ENCODE results near the gene AMN.

The AMN gene

DNA sequence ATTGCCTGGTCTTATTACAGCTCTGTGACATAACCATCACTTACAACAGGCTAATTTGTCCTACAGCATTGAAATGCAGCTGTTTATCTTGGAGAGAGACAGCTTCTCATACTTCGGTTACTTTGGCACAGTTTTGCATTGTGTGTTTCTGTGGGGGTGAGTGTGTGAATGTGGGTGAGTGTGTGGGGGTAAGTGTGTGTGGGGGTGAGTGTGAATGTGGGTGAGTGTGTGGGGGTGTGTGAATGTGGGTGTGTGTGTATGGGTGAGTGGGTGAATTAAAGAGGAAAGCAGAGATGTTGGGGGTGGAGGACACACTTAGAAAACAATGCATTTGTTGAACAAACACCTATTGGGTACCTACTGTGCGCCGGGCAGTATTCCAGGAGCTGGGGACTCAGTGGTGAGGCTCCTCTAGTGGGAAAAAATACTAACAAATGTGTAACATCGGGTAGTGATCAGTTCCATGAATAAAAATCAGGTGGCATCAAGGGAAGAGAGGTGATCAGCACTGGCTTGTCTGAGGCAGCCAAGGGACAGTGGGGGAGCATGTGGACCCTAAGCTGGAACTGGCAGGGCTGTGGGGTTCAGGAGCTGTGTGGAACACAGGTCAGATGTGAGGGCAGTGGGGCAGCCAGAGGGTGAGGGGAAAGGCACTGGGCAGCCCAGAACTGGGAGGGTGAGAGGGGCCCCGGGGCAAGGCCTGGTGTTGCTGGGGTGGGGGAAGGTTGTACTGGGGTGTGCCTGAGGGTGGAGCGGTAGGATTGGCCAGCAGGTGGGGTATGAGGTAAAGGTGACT lies 44.1 kb upstream of the AMN start:
- Histone ChIP-seq H3K79me2 (ENCODE audit: insufficient read depth, low read depth) (no peaks in the 10 kb centered on the region), H4K20me1 (ENCODE audit: insufficient read depth) (no peaks in the 10 kb centered on the region), H3K4me2 (no peak overlapping the region), H3K4me3 (IDR thresholded peaks at IDR 0.05; ENCODE audit: insufficient read depth, low read depth, low read length) (no peak overlapping the region), H3K4me1 (ENCODE audit: low read depth, poor library complexity, severe bottlenecking) (no peaks in the 10 kb centered on the region), H3K27me3 (ENCODE audit: insufficient read depth, low read depth) (no peaks in the 10 kb centered on the region), H2AFZ (ENCODE audit: low read depth) (no peak overlapping the region), H3K27ac (no peak overlapping the region), H3K9ac (no peak overlapping the region), H3K36me3 (ENCODE audit: insufficient read depth) (no peaks in the 10 kb centered on the region)
- TF ChIP-seq, protein P1, sequence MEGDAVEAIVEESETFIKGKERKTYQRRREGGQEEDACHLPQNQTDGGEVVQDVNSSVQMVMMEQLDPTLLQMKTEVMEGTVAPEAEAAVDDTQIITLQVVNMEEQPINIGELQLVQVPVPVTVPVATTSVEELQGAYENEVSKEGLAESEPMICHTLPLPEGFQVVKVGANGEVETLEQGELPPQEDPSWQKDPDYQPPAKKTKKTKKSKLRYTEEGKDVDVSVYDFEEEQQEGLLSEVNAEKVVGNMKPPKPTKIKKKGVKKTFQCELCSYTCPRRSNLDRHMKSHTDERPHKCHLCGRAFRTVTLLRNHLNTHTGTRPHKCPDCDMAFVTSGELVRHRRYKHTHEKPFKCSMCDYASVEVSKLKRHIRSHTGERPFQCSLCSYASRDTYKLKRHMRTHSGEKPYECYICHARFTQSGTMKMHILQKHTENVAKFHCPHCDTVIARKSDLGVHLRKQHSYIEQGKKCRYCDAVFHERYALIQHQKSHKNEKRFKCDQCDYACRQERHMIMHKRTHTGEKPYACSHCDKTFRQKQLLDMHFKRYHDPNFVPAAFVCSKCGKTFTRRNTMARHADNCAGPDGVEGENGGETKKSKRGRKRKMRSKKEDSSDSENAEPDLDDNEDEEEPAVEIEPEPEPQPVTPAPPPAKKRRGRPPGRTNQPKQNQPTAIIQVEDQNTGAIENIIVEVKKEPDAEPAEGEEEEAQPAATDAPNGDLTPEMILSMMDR (conservative IDR thresholded peaks at IDR 0.05; ENCODE audit: low read depth, low read length) = no peak

GRCh38 chr14:102878970-102879460 lies 43.4 kb upstream of the AMN start:
- no peaks in the 10 kb centered on the region for H3K36me3 ChIP-seq (ENCODE audit: insufficient read depth)
- no peak overlapping the region for H3K4me2 ChIP-seq
- H3K4me3 ChIP-seq (IDR thresholded peaks at IDR 0.05; ENCODE audit: insufficient read depth, low read depth, low read length) = no peak overlapping the region
- H3K27ac ChIP-seq = no peak overlapping the region
- H3K27me3 ChIP-seq (ENCODE audit: insufficient read depth, low read depth) = no peaks in the 10 kb centered on the region
- H4K20me1 ChIP-seq (ENCODE audit: insufficient read depth) = no peaks in the 10 kb centered on the region
- H3K9ac ChIP-seq = no peak overlapping the region
- TF ChIP-seq, protein P1 (conservative IDR thresholded peaks at IDR 0.05; ENCODE audit: low read depth, low read length) = no peak
- H2AFZ ChIP-seq (ENCODE audit: low read depth) = no peak overlapping the region
- H3K4me1 ChIP-seq (ENCODE audit: low read depth, poor library complexity, severe bottlenecking) = no peaks in the 10 kb centered on the region
- H3K79me2 ChIP-seq (ENCODE audit: insufficient read depth, low read depth) = no peaks in the 10 kb centered on the region

DNA sequence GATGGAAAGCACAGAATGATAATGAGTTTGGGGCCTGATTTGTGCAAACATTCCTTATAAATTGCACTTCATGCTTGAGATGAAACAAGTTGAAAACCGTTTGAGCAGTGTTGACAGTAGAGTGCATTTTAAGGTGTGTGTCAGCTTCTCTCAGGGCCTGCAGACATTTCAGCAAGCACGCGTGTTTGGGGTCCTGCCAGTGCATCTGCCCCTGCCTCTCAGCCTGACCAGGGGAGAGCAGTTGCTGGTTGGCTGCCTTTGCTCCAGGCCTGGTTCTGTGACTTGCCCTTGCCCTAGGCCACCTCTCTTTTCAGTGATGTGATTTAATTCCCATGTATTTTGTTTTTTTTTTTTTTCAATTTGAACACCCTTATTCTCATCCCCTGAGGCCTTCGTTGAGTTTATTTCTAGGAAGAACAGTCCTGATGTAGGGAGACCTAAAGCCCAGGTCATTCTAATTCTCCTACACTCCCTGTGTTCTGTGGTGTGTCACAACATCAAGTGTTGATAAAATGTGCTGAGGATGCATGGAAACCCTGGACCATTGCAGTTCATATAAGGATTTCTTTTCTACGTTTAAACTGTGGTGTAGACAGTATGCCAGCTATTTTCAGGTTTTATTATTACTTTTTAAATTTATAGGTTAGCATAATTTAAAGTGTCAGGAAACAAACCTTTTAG lies 40.1 kb upstream of the AMN start:
- Histone ChIP-seq H3K4me1 (ENCODE audit: low read depth, poor library complexity, severe bottlenecking) (no peaks in the 10 kb centered on the region), H2AFZ (ENCODE audit: low read depth) (no peak overlapping the region), H3K9ac (no peak overlapping the region), H3K79me2 (ENCODE audit: insufficient read depth, low read depth) (no peaks in the 10 kb centered on the region), H3K27ac (no peak overlapping the region), H4K20me1 (ENCODE audit: insufficient read depth) (no peaks in the 10 kb centered on the region), H3K4me2 (no peak overlapping the region), H3K36me3 (ENCODE audit: insufficient read depth) (no peaks in the 10 kb centered on the region), H3K27me3 (ENCODE audit: insufficient read depth, low read depth) (no peaks in the 10 kb centered on the region), H3K4me3 (IDR thresholded peaks at IDR 0.05; ENCODE audit: insufficient read depth, low read depth, low read length) (no peak overlapping the region)
- TF ChIP-seq, protein P1 (conservative IDR thresholded peaks at IDR 0.05; ENCODE audit: low read depth, low read length) = no peak

DNA sequence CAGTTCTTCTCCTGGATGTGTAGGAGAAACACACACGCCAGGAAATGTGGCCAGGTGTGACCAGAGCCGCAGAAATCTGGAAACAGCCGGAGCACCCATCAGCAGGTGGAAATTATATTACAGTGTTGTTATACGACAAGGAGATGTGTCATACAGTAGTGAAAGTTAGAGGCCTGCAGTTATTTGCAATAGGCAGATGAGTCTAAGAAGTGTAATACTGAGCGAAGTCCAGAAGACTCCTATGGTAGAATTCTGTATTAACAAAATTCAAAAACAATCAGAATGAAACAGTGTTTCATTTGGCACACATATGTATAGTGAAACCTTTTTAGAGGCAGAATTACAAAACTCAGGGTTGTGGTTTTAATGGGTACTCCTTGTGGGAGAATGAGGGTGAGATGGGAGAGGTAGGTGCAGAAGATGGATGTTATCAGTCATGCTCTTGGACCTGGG lies 39.3 kb upstream of the AMN start:
- Histone ChIP-seq H3K4me3 (IDR thresholded peaks at IDR 0.05; ENCODE audit: insufficient read depth, low read depth, low read length) (no peak overlapping the region), H3K27me3 (ENCODE audit: insufficient read depth, low read depth) (no peaks in the 10 kb centered on the region), H3K4me1 (ENCODE audit: low read depth, poor library complexity, severe bottlenecking) (no peaks in the 10 kb centered on the region), H2AFZ (ENCODE audit: low read depth) (no peak overlapping the region), H3K9ac (no peak overlapping the region), H3K36me3 (ENCODE audit: insufficient read depth) (no peaks in the 10 kb centered on the region), H3K79me2 (ENCODE audit: insufficient read depth, low read depth) (peaks cover 4% of the 10 kb centered on the region; the same call in 1 of the 2 replicates), H3K27ac (no peak overlapping the region), H4K20me1 (ENCODE audit: insufficient read depth) (no peaks in the 10 kb centered on the region), H3K4me2 (no peak overlapping the region)
- TF ChIP-seq, protein P1 (conservative IDR thresholded peaks at IDR 0.05; ENCODE audit: low read depth, low read length) = no peak

All from KMS-11 (cell line).